Measurements from ENCODE around the gene OR4E2. TPM values are rescaled to one million over a fixed set of nuclear protein-coding genes. Genes with fewer than 3 reads are reported as not detected.
"Not testable (repeated sequence)": the region's sequence is repeated elsewhere in the genome, so short reads cannot be mapped to it uniquely, and the experiment has no call there.

The OR4E2 gene
- total and polyA plus RNA-seq, 7 donors: not detected

- WGBS, 3 donors: 74 to 79% (median 76%) methylated on average over 4 of the region's 4 CpGs
- intact Hi-C loops (cut with DNase I): no loop called here
- ATAC-seq (no peak), DNase-seq (no peak)
- Histone ChIP-seq H3K27me3 (ENCODE audit: insufficient read depth in 3 of 3, low read length in 2 of 3) (no peaks in the 10 kb centered on the region), H3K4me3 (no peak overlapping the region), H3K9me3 (peaks cover 12% of the 10 kb centered on the region), H3K27ac (no peak overlapping the region), H3K4me1 (no peaks in the 10 kb centered on the region), H3K36me3 (ENCODE audit: insufficient read depth in 1 of 2, low read depth in 1 of 2) (no peaks in the 10 kb centered on the region)
- TF ChIP-seq, protein P1, sequence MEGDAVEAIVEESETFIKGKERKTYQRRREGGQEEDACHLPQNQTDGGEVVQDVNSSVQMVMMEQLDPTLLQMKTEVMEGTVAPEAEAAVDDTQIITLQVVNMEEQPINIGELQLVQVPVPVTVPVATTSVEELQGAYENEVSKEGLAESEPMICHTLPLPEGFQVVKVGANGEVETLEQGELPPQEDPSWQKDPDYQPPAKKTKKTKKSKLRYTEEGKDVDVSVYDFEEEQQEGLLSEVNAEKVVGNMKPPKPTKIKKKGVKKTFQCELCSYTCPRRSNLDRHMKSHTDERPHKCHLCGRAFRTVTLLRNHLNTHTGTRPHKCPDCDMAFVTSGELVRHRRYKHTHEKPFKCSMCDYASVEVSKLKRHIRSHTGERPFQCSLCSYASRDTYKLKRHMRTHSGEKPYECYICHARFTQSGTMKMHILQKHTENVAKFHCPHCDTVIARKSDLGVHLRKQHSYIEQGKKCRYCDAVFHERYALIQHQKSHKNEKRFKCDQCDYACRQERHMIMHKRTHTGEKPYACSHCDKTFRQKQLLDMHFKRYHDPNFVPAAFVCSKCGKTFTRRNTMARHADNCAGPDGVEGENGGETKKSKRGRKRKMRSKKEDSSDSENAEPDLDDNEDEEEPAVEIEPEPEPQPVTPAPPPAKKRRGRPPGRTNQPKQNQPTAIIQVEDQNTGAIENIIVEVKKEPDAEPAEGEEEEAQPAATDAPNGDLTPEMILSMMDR (IDR thresholded peaks at IDR 0.05): no peak
These were observed 21.9 kb downstream of the OR4E2 start for GRCh38 chr14:21675566-21675965.

DNA sequence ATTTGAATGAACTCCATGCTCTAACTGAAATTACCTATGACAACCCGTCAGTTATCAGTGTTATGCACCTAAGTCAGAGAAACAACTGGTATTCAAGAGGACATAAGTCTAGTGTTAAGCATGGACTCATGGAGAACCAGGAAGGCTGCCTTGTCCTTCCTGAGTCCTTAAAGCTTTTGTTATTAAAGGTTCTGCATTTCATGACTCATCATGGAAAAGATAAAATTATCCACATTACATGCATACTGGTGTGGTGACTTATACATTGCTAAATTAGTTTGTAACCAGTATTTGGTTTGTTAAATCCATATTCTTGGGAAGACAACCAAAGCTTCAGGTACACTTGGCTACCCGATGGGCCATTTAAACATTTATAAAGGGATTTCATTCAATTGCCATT lies 26.4 kb downstream of the OR4E2 start:
- 73 to 80% (median 75%) methylated on average over 2 of the region's 2 CpGs for WGBS, 3 donors
- Histone ChIP-seq H3K4me1 (no peaks in the 10 kb centered on the region), H3K27me3 (ENCODE audit: insufficient read depth in 3 of 3, low read length in 2 of 3) (peaks cover 0 to 4% (median 0%) of the 10 kb centered on the region in 3 donors), H3K9me3 (peaks cover 7% of the 10 kb centered on the region), H3K4me3 (no peak overlapping the region), H3K36me3 (ENCODE audit: insufficient read depth in 1 of 2, low read depth in 1 of 2) (no peaks in the 10 kb centered on the region), H3K27ac (no peak overlapping the region)
- ATAC-seq: no peak
- intact Hi-C loops (cut with DNase I): no loop called here
- TF ChIP-seq, protein P1 (IDR thresholded peaks at IDR 0.05): no peak
- no peak for DNase-seq

DNA sequence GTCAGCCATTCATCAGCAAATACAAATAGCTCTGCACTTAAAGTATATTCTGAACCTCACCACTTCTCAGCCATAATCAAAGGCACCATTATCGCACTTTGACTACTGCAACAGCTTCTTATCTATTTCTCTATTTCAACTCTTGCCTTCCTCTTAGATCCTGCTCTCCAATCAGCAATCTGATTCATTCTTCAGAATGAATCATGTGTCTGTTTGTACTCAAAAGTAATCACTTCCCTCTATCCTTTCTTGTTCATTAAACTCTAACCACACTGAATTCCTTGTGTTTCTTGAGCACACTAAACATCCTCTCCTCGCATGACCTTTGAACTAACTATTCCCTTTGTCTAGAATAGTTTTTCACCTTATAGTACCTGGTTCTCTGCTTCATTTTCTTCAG lies 32.8 kb downstream of the OR4E2 start:
- H3K4me3 ChIP-seq: no peak overlapping the region
- TF ChIP-seq, protein P1 (IDR thresholded peaks at IDR 0.05): no peak
- H3K9me3 ChIP-seq: no peaks in the 10 kb centered on the region
- no peak overlapping the region for H3K27ac ChIP-seq
- H3K27me3 ChIP-seq (ENCODE audit: insufficient read depth in 3 of 3, low read length in 2 of 3): peaks cover 0 to 4% (median 0%) of the 10 kb centered on the region in 3 donors
- no peaks in the 10 kb centered on the region for H3K4me1 ChIP-seq
- no peaks in the 10 kb centered on the region for H3K36me3 ChIP-seq (ENCODE audit: insufficient read depth in 1 of 2, low read depth in 1 of 2)
- ATAC-seq (no peak), DNase-seq (no peak)
- 85 to 93% (median 92%) methylated on average over 2 of the region's 2 CpGs for whole genome bisulfite sequencing, 3 donors
- intact Hi-C loops (cut with DNase I): no loop called here

DNA sequence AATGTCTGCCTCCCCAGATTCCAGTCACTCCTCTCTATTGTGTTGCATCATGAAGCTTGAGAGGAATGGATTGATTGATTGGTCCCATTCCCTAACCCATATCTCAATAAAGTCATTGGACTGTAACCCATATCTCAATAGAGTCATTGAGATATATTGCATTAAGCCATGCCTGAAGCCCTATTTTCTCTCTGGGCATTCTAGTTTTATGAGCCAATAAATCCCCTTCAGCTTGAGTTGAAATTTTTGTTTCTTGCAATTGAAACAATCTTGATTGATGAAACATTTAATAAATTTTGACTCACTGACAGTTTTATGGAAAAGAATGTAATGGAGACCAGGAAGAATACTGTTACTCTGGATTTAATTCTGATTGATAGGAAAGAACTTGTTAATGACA lies 40.8 kb downstream of the OR4E2 start:
- no peak for ATAC-seq
- intact Hi-C loops (cut with DNase I): no loop called here
- Histone ChIP-seq H3K9me3 (no peaks in the 10 kb centered on the region), H3K27me3 (ENCODE audit: insufficient read depth in 3 of 3, low read length in 2 of 3) (no peaks in the 10 kb centered on the region), H3K36me3 (ENCODE audit: insufficient read depth in 1 of 2, low read depth in 1 of 2) (no peaks in the 10 kb centered on the region), H3K27ac (no peak overlapping the region), H3K4me3 (no peak overlapping the region), H3K4me1 (no peaks in the 10 kb centered on the region)
- DNase-seq: no peak
- TF ChIP-seq, protein P1 (IDR thresholded peaks at IDR 0.05): no peak

DNA sequence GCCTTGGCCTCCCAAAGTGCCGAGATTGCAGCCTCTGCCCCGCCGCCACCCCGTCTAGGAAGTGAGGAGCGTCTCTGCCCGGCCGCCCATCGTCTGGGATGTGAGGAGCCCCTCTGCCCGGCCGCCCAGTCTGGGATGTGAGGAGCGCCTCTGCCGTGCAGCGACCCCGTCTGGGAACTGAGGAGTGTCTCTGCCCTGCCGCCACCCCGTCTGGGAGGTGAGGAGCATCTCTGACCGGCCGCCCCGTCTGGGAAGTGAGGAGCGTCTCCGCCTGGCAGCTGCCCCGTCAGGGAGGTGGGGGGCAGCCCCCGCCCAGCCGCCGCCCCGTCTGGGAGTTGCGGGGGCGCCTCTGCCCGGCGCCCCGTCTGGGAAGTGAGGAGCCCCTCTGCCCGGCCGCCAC lies 44.0 kb downstream of the OR4E2 start:
- H3K4me3 ChIP-seq; ATAC-seq; H3K27ac ChIP-seq; H3K4me1 ChIP-seq; H3K36me3 ChIP-seq (ENCODE audit: insufficient read depth in 1 of 2, low read depth in 1 of 2); H3K27me3 ChIP-seq (ENCODE audit: insufficient read depth in 3 of 3, low read length in 2 of 3); intact Hi-C loops (cut with DNase I); H3K9me3 ChIP-seq: not testable (repeated sequence)
- 92 to 96% (median 94%) methylated on average over 26 to 33 of the region's 33 CpGs for WGBS, 3 donors
- DNase-seq: peak in 1 of 2 donors; percentile 11

DNA sequence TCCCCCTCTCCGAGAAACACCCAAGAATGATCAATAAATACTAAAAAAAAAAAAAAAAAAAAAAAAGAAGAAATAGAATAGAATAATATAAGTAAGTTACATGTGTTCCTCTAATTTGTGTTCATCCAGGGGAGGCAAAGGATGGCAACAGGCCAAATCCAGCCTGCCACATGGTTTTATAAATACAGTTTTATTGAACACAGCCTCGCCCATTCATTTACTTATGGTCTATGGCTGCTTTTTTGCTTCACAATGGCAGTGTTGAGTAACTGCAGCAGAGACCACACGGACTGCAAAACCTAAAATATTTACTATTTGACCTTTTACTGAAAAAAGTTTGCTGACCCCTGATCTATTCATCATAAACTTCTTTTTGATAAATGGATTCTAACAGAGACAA lies 44.9 kb downstream of the OR4E2 start:
- H3K36me3 ChIP-seq (ENCODE audit: insufficient read depth in 1 of 2, low read depth in 1 of 2); H3K4me1 ChIP-seq; DNase-seq; ATAC-seq; H3K9me3 ChIP-seq; H3K4me3 ChIP-seq; intact Hi-C loops (cut with DNase I); H3K27ac ChIP-seq; H3K27me3 ChIP-seq (ENCODE audit: insufficient read depth in 3 of 3, low read length in 2 of 3): not testable (repeated sequence)
- 57 to 63% (median 61%) methylated on average over 2 of the region's 3 CpGs for WGBS, 3 donors

All from psoas muscle (tissue), 8 donors.